CD8-positive, alpha-beta memory T cell (primary cell): ENCODE results near the gene SRGAP1. TPM values are rescaled to one million over a fixed set of nuclear protein-coding genes. Genes with fewer than 3 reads are reported as not detected.

Experiments used
- CTCF ChIA-PET: fragments of 350-600 bp; sonication (Branson Sonifier 250); formaldehyde crosslinking; loops from one replicate; lab custom pipeline; 2021; ENCODE audit warnings: antibody characterized with exemption; lab: Charles Lee
- POLR2A ChIA-PET: fragments of 350-600 bp; sonication (Branson Sonifier 250); formaldehyde crosslinking; loops from one replicate; lab custom pipeline; 2021; ENCODE audit warnings: antibody characterized with exemption; lab: Charles Lee
- DNase-seq, 5 donors: peaks; one replicate each; pipeline versions ENCODE4 v3.0.0 to v3.0.0-alpha.2; 2020 to 2022; ENCODE audit warnings: mixed read lengths in 1 of 5
- H3K27ac ChIP-seq: one replicate; pipeline ENCODE4 v1.7.0; 2013; ENCODE audit warnings: low read depth, mild to moderate bottlenecking, low read length, moderate library complexity
- H3K27me3 ChIP-seq: 2 replicates; pipeline ENCODE4 v1.7.0; 2013; ENCODE audit warnings: low read length, mild to moderate bottlenecking; ENCODE audit not compliant: insufficient read depth, poor library complexity, severe bottlenecking
- H3K36me3 ChIP-seq: 2 replicates; pipeline ENCODE4 v1.7.0; 2013; ENCODE audit warnings: mild to moderate bottlenecking, low read length, moderate library complexity; ENCODE audit not compliant: insufficient read depth
- H3K4me1 ChIP-seq: 2 replicates; pipeline ENCODE4 v1.7.0; 2013; ENCODE audit warnings: mild to moderate bottlenecking, low read length, moderate library complexity; ENCODE audit not compliant: insufficient read depth
- H3K4me3 ChIP-seq: 2 replicates; pipeline ENCODE4 v1.7.0; 2013; ENCODE audit warnings: mild to moderate bottlenecking, low read length
- H3K9me3 ChIP-seq: 2 replicates; pipeline ENCODE4 v1.7.0; 2013; ENCODE audit warnings: mild to moderate bottlenecking, low read length
- H3K27ac Mint-ChIP-seq, 8 donors: one replicate each; pipeline ENCODE4 v1.8.0; 2020 to 2021; ENCODE audit warnings: mixed read lengths in 8 of 8, mild to moderate bottlenecking in 6 of 8, inconsistent platforms in 3 of 8, moderate library complexity in 3 of 8
- H3K27me3 Mint-ChIP-seq, 2 donors: one replicate each; pipeline ENCODE4 v1.8.0; 2020 to 2021; ENCODE audit warnings: mixed read lengths in 2 of 2, mild to moderate bottlenecking in 1 of 2, moderate library complexity in 1 of 2
- H3K36me3 Mint-ChIP-seq, 3 donors: one replicate each; pipeline ENCODE4 v1.8.0; 2020 to 2021; ENCODE audit warnings: mixed read lengths in 3 of 3, inconsistent platforms in 1 of 3, mild to moderate bottlenecking in 1 of 3
- H3K4me1 Mint-ChIP-seq, 3 donors: one replicate each; pipeline ENCODE4 v1.8.0; 2020 to 2021; ENCODE audit warnings: mixed read lengths in 3 of 3, inconsistent platforms in 1 of 3, mild to moderate bottlenecking in 1 of 3
- H3K4me3 Mint-ChIP-seq, 7 donors: one replicate each; pipeline ENCODE4 v1.8.0; 2020 to 2021; ENCODE audit warnings: mixed read lengths in 7 of 7, mild to moderate bottlenecking in 6 of 7, moderate library complexity in 4 of 7, inconsistent platforms in 2 of 7
- H3K9me3 Mint-ChIP-seq, 5 donors: one replicate each; pipeline ENCODE4 v1.8.0; 2020 to 2022; ENCODE audit warnings: mixed read lengths in 5 of 5, mild to moderate bottlenecking in 3 of 5, moderate library complexity in 2 of 5, inconsistent platforms in 1 of 5
- polyA plus RNA-seq: library from polyadenylated mRNA; unstranded; fragments of 300-500 nt; fragmentation: Illumina TruSeq; gene quantifications from one replicate; pipeline ENCODE4 v1.2.3, GENCODE V29; 2021
- total RNA-seq, 2 experiments: library from RNA; stranded (reverse); gene quantifications; one replicate each; pipeline ENCODE4 v1.2.3, GENCODE V29; 2021

SRGAP1 gene
- total and polyA plus RNA-seq, 3 experiments from 2014 or later, result 0.09 to 0.64 (median 0.61) TPM

DNA sequence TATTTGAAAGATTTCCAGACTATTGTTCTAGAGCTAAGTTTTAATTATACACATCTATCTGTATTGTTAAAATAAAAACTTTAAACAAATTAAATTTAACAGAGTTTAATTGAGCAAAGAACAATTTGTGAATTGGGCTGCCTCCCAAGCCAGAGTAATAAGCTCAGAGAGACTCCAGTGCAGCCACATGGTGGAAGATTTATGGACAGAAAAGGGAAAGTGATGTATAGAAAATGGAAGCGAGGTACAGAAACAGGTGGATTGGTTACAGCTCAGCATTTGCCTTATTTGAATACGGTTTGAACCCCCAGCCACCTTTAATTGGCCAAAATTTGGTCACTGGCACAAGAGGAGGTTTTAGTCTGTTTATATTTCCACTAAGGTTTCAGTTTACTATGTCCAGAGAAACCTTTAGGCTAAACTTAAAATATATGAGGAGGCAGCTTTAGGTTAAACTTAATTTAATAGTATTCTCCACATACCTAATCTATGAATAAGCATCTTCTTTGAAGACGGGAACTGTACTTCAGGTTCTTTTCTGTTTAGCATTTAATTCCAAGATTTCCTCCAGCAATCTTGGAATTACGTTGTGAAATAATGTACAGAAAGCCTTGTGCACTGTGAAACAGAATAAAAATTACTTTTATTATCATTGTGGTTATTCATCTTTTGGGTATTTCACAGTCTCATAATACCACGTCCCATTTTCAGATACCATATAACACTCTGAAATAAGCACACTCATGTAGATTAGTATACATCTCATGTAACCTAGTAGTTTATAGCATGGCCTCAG, 19.4 kb downstream of the SRGAP1 start:
- Mint-ChIP-seq H3K36me3 (no peaks in the 10 kb centered on the region), H3K4me3 (no peak overlapping the region), H3K4me1 (no peaks in the 10 kb centered on the region), H3K27ac (no peak overlapping the region), H3K9me3 (no peaks in the 10 kb centered on the region), H3K27me3 (peaks cover 9 to 10% of the 10 kb centered on the region in 2 donors)
- ChIA-PET POLR2A (no interaction called here), CTCF (no interaction called here)
- Histone ChIP-seq H3K27me3 (no peaks in the 10 kb centered on the region), H3K9me3 (no peaks in the 10 kb centered on the region), H3K4me1 (no peaks in the 10 kb centered on the region), H3K36me3 (no peaks in the 10 kb centered on the region), H3K4me3 (no peak overlapping the region), H3K27ac (no peak overlapping the region)
- no peak for DNase-seq

- no peaks in the 10 kb centered on the region for H3K9me3 ChIP-seq
- H3K27ac ChIP-seq, result no peak overlapping the region
- H3K27me3 ChIP-seq, result no peaks in the 10 kb centered on the region
- DNase-seq, result no peak
- H3K9me3 Mint-ChIP-seq, result no peaks in the 10 kb centered on the region
- no peaks in the 10 kb centered on the region for H3K4me1 Mint-ChIP-seq
- H3K27ac Mint-ChIP-seq, result no peak overlapping the region
- H3K4me1 ChIP-seq, result no peaks in the 10 kb centered on the region
- H3K27me3 Mint-ChIP-seq, result peaks cover 6 to 13% of the 10 kb centered on the region in 2 donors
- H3K36me3 Mint-ChIP-seq, result no peaks in the 10 kb centered on the region
- ChIA-PET POLR2A (no interaction called here), CTCF (no interaction called here)
- H3K4me3 Mint-ChIP-seq, result no peak overlapping the region
- H3K4me3 ChIP-seq, result no peak overlapping the region
- H3K36me3 ChIP-seq, result no peaks in the 10 kb centered on the region
Observed at GRCh38 chr12:63864454-63864706, 19.9 kb downstream of the SRGAP1 start.

DNA sequence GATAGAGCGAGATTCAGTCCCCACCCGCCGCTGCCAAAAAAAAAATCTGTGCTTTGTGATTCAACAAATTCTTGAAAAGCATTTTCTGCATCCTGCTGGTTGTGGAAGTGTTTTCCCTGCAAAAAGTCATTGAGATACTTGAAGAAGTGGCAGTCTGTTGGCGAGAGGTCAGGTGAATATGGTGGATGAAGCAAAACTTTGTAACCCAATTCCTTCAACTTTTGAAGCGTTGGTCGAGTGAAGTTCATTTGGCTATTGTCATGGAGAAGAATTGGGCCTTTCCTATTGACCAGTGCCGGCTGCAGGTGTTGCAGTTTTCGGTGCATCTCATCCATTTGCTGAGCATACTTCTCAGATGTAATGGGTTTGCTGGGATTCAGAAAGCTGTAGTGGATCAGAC, 20.9 kb downstream of the SRGAP1 start:
- H3K4me1 Mint-ChIP-seq, result no peaks in the 10 kb centered on the region
- no peak overlapping the region for H3K4me3 Mint-ChIP-seq
- CTCF ChIA-PET, result no interaction called here
- H3K36me3 Mint-ChIP-seq, result no peaks in the 10 kb centered on the region
- H3K27me3 ChIP-seq, result no peaks in the 10 kb centered on the region
- H3K27ac ChIP-seq, result no peak overlapping the region
- no peak for DNase-seq
- no peak overlapping the region for H3K27ac Mint-ChIP-seq
- no peak overlapping the region for H3K4me3 ChIP-seq
- H3K36me3 ChIP-seq, result no peaks in the 10 kb centered on the region
- POLR2A ChIA-PET, result no interaction called here
- H3K9me3 ChIP-seq, result no peaks in the 10 kb centered on the region
- no peaks in the 10 kb centered on the region for H3K9me3 Mint-ChIP-seq
- no peaks in the 10 kb centered on the region for H3K4me1 ChIP-seq
- H3K27me3 Mint-ChIP-seq, result peaks cover 9 to 19% of the 10 kb centered on the region in 2 donors

DNA sequence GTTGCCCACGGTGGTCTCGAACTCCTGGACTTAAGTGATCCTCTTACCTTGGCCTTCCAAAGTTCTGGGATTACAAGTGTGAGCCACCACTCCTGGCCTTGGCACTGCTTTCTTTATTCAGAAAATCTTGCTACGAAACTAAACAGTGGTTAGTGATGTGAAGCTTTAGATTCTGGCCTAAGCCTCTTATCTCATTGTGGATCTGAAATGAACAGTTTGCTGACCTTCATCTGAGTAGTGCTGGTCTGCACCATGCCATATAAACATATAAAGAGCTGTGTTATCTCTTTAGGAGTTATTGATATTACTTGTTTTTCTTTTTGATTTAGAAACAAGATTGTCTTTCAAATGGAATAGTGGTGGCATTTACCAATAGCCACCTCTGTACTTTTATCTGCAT, 22.6 kb downstream of the SRGAP1 start:
- Mint-ChIP-seq H3K9me3 (no peaks in the 10 kb centered on the region), H3K27me3 (peaks cover 19 to 21% of the 10 kb centered on the region in 2 donors), H3K36me3 (no peaks in the 10 kb centered on the region), H3K27ac (no peak overlapping the region), H3K4me1 (no peaks in the 10 kb centered on the region), H3K4me3 (no peak overlapping the region)
- DNase-seq, result no peak
- no peaks in the 10 kb centered on the region for H3K27me3 ChIP-seq
- no peaks in the 10 kb centered on the region for H3K36me3 ChIP-seq
- POLR2A ChIA-PET, result no interaction called here
- no peak overlapping the region for H3K27ac ChIP-seq
- CTCF ChIA-PET, result interaction anchor here (0.7 kb wide), 1 partner anchor 355 kb away, joined by 3 read pairs; no protein-coding TSS in a partner anchor
- no peaks in the 10 kb centered on the region for H3K9me3 ChIP-seq
- no peaks in the 10 kb centered on the region for H3K4me1 ChIP-seq
- H3K4me3 ChIP-seq, result no peak overlapping the region

GRCh38 chr12:63869656-63870055, 25.2 kb downstream of the SRGAP1 start:
- H3K4me3 ChIP-seq, result no peak overlapping the region
- H3K27ac Mint-ChIP-seq, result no peak overlapping the region
- H3K27me3 Mint-ChIP-seq, result peaks cover 18 to 30% of the 10 kb centered on the region in 2 donors
- DNase-seq, result no peak
- no peaks in the 10 kb centered on the region for H3K36me3 Mint-ChIP-seq
- ChIA-PET POLR2A (no interaction called here), CTCF (no interaction called here)
- H3K4me1 Mint-ChIP-seq, result no peaks in the 10 kb centered on the region
- H3K9me3 Mint-ChIP-seq, result no peaks in the 10 kb centered on the region
- no peak overlapping the region for H3K4me3 Mint-ChIP-seq
- H3K27ac ChIP-seq, result no peak overlapping the region
- H3K36me3 ChIP-seq, result no peaks in the 10 kb centered on the region
- no peaks in the 10 kb centered on the region for H3K4me1 ChIP-seq
- no peaks in the 10 kb centered on the region for H3K27me3 ChIP-seq
- no peaks in the 10 kb centered on the region for H3K9me3 ChIP-seq

DNA sequence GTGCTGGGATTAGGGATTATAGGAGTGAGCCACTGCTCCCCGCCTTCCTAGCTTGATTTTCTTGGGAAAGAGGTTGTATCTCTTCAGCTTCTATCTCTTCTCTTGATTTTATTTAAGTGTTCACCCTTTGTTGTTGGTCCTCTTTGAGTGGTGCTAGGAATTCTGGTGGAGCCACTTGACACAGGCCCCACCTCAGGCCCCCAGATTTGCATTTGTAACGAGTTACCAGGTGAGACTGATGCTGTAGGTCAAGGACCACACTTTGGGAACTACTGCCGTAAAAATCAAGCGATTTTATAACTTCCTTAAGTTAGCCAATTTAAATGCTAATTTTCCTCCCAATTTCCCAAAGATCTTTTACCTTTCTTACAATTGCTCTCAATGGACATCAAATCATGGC, 26.3 kb downstream of the SRGAP1 start:
- H3K4me3 ChIP-seq, result no peak overlapping the region
- no peaks in the 10 kb centered on the region for H3K36me3 Mint-ChIP-seq
- CTCF ChIA-PET, result interaction anchor here (0.9 kb wide), 1 partner anchor 16 kb away, joined by 3 read pairs; no protein-coding TSS in a partner anchor
- H3K4me1 Mint-ChIP-seq, result no peaks in the 10 kb centered on the region
- POLR2A ChIA-PET, result no interaction called here
- no peaks in the 10 kb centered on the region for H3K9me3 ChIP-seq
- DNase-seq, result no peak
- no peak overlapping the region for H3K27ac Mint-ChIP-seq
- no peak overlapping the region for H3K4me3 Mint-ChIP-seq
- H3K27me3 Mint-ChIP-seq, result peaks cover 14 to 30% of the 10 kb centered on the region in 2 donors
- no peak overlapping the region for H3K27ac ChIP-seq
- no peaks in the 10 kb centered on the region for H3K27me3 ChIP-seq
- H3K4me1 ChIP-seq, result no peaks in the 10 kb centered on the region
- H3K9me3 Mint-ChIP-seq, result no peaks in the 10 kb centered on the region
- no peaks in the 10 kb centered on the region for H3K36me3 ChIP-seq

GRCh38 chr12:63874897-63875480, 30.5 kb downstream of the SRGAP1 start:
- H3K36me3 Mint-ChIP-seq, result no peaks in the 10 kb centered on the region
- H3K4me3 Mint-ChIP-seq, result no peak overlapping the region
- no peaks in the 10 kb centered on the region for H3K4me1 Mint-ChIP-seq
- H3K27me3 ChIP-seq, result no peaks in the 10 kb centered on the region
- no peak overlapping the region for H3K4me3 ChIP-seq
- no peaks in the 10 kb centered on the region for H3K9me3 Mint-ChIP-seq
- H3K36me3 ChIP-seq, result no peaks in the 10 kb centered on the region
- no peak overlapping the region for H3K27ac Mint-ChIP-seq
- DNase-seq, result no peak
- H3K4me1 ChIP-seq, result no peaks in the 10 kb centered on the region
- H3K27me3 Mint-ChIP-seq, result peaks cover 9 to 26% of the 10 kb centered on the region in 2 donors
- no peaks in the 10 kb centered on the region for H3K9me3 ChIP-seq
- ChIA-PET POLR2A (no interaction called here), CTCF (no interaction called here)
- no peak overlapping the region for H3K27ac ChIP-seq

DNA sequence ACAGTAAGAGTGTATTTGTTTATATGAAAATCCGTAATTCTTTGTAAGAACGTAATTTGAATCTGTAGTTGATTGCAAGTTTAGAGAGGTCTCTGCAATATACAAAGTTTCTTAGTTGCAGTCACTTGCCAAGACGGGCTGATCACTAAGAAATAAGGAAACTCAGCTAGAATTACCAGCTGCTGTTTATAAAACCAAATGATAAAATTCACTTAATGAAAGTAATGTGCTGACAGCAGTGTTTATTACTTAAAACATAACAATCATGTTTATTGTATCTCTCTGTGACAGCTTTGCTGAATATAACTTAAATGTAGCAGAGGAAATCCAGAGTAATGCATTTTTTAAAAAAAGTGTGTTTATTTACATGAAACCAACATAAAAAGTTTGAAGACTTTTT, 31.2 kb downstream of the SRGAP1 start:
- Histone ChIP-seq H3K9me3 (no peaks in the 10 kb centered on the region), H3K36me3 (no peaks in the 10 kb centered on the region), H3K27ac (no peak overlapping the region), H3K4me1 (no peaks in the 10 kb centered on the region), H3K27me3 (no peaks in the 10 kb centered on the region), H3K4me3 (no peak overlapping the region)
- Mint-ChIP-seq H3K9me3 (no peaks in the 10 kb centered on the region), H3K27ac (no peak overlapping the region), H3K4me3 (no peak overlapping the region), H3K36me3 (no peaks in the 10 kb centered on the region), H3K4me1 (no peaks in the 10 kb centered on the region), H3K27me3 (peaks cover 6 to 23% of the 10 kb centered on the region in 2 donors)
- POLR2A ChIA-PET, result no interaction called here
- CTCF ChIA-PET, result no interaction called here
- no peak for DNase-seq
